Calu3 (cell line): ENCODE results near the gene MYBBP1A. TPM values are rescaled to one million over a fixed set of nuclear protein-coding genes. Genes with fewer than 3 reads are reported as not detected.
"Not testable (repeated sequence)": the region's sequence is repeated elsewhere in the genome, so short reads cannot be mapped to it uniquely, and the experiment has no call there.

Experiments
- BruUV-seq: library from RNA; stranded (reverse); fragments of 400-500 nt; replicated peaks from 2 replicates; lab custom pipeline; 2021; lab: Mats Ljungman, UMichigan
- CTCF ChIA-PET: fragments of 300-600 bp; sonication (Branson Sonifier 250); formaldehyde crosslinking; loops from one replicate; lab custom pipeline; 2022; ENCODE audit warnings: antibody characterized with exemption; lab: Charles Lee
- DNase-seq: peaks from one replicate; pipeline ENCODE4 v3.0.0; 2022
- H3K27ac Mint-ChIP-seq: one replicate; pipeline ENCODE4 v1.8.0; 2022; ENCODE audit warnings: mixed read lengths; ENCODE audit not compliant: unreplicated experiment
- H3K27me3 Mint-ChIP-seq: one replicate; pipeline ENCODE4 v1.8.0; 2022; ENCODE audit warnings: mixed read lengths; ENCODE audit not compliant: unreplicated experiment
- H3K36me3 Mint-ChIP-seq: one replicate; pipeline ENCODE4 v1.8.0; 2022; ENCODE audit warnings: mild to moderate bottlenecking, moderate library complexity, mixed read lengths; ENCODE audit not compliant: insufficient read depth, unreplicated experiment
- H3K4me1 Mint-ChIP-seq: one replicate; pipeline ENCODE4 v1.8.0; 2022; ENCODE audit warnings: mild to moderate bottlenecking, low read depth, mixed read lengths; ENCODE audit not compliant: unreplicated experiment
- H3K4me3 Mint-ChIP-seq: one replicate; pipeline ENCODE4 v1.8.0; 2022; ENCODE audit warnings: mild to moderate bottlenecking, low read depth, moderate library complexity, mixed read lengths; ENCODE audit not compliant: unreplicated experiment
- H3K9me3 Mint-ChIP-seq: one replicate; pipeline ENCODE4 v1.8.0; 2022; ENCODE audit warnings: low read depth, mixed read lengths; ENCODE audit not compliant: unreplicated experiment
- intact Hi-C: fragments of 100-400 bp; cut with micrococcal nuclease; formaldehyde crosslinking; loops from one replicate; pipeline ENCODE4 v1.10.0; 2022; ENCODE audit not compliant: unreplicated experiment
- total RNA-seq: library from RNA; stranded (reverse); gene quantifications from 2 replicates; pipeline ENCODE4 v1.2.3, GENCODE V29; 2022
- TF ChIP-seq, protein P1 (sequence below): fragments of 200-600 bp; IDR thresholded peaks from one replicate; pipeline ENCODE4 v1.8.0; 2022; ENCODE audit warnings: antibody characterized with exemption; ENCODE audit not compliant: unreplicated experiment

The MYBBP1A gene
- total RNA-seq, 1 experiment from 2014 or later, result 64.2 TPM

- BruUV-seq, result no TSS peak
- H3K27ac Mint-ChIP-seq, result no peak overlapping the region
- H3K9me3 Mint-ChIP-seq, result no peaks in the 10 kb centered on the region
Observed at GRCh38 chr17:4590981-4591453, 35.8 kb upstream of the MYBBP1A start.

GRCh38 chr17:4590042-4590441 lies 34.9 kb upstream of the MYBBP1A start:
- BruUV-seq, H3K9me3 Mint-ChIP-seq, CTCF ChIA-PET, H3K4me1 Mint-ChIP-seq, intact Hi-C loops, H3K27ac Mint-ChIP-seq, DNase-seq, H3K36me3 Mint-ChIP-seq, H3K4me3 Mint-ChIP-seq: not testable (repeated sequence)
- H3K27me3 Mint-ChIP-seq, result peaks cover 80% of the 10 kb centered on the region

More at GRCh38 chr17:4590981-4591453, 35.8 kb upstream of the MYBBP1A start:
- TF ChIP-seq, protein P1, sequence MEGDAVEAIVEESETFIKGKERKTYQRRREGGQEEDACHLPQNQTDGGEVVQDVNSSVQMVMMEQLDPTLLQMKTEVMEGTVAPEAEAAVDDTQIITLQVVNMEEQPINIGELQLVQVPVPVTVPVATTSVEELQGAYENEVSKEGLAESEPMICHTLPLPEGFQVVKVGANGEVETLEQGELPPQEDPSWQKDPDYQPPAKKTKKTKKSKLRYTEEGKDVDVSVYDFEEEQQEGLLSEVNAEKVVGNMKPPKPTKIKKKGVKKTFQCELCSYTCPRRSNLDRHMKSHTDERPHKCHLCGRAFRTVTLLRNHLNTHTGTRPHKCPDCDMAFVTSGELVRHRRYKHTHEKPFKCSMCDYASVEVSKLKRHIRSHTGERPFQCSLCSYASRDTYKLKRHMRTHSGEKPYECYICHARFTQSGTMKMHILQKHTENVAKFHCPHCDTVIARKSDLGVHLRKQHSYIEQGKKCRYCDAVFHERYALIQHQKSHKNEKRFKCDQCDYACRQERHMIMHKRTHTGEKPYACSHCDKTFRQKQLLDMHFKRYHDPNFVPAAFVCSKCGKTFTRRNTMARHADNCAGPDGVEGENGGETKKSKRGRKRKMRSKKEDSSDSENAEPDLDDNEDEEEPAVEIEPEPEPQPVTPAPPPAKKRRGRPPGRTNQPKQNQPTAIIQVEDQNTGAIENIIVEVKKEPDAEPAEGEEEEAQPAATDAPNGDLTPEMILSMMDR, result no peak
- intact Hi-C loops, result no loop called here
- Mint-ChIP-seq H3K36me3 (no peaks in the 10 kb centered on the region), H3K4me1 (no peaks in the 10 kb centered on the region), H3K27me3 (peaks cover 70% of the 10 kb centered on the region), H3K4me3 (no peak overlapping the region)
- CTCF ChIA-PET, result no interaction called here
- no peak for DNase-seq

DNA sequence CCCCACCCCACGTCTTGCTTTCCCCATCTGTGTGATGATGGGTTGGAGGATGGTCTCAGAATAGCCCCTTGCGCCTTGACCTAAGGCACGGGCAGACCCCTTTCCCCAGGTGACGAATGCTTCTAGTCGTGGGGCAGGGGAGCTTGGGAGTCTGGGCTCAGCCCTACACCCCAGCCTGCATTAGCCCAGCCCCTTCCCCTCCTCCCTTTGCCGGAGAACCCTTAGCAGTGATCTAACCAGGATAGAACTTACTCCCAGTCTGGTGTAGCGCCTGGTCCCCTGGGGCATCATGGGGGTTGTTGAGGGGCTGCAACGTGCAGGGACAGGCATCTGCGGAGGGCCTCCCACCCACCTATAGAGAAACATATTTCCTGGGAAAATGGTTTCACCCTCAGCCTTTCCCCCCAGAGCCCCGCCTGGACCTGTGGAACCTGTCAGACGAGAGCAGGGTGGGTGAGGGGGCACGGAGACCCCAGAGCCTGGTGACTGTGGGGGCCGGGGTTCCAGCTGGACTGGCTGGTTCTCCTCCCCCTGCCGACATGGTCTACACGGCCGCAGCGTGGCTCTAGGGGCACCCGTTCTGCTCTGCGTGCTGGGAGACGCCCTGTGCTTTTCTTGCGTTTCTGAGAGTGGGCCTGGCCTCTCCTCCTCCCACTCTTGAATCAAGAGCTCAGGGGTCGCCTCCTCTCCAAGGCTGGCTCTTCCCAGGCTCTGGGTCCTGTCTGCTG lies 33.9 kb upstream of the MYBBP1A start:
- H3K36me3 Mint-ChIP-seq, result no peaks in the 10 kb centered on the region
- H3K4me1 Mint-ChIP-seq, result peaks cover 8% of the 10 kb centered on the region
- no peaks in the 10 kb centered on the region for H3K9me3 Mint-ChIP-seq
- DNase-seq, result no peak
- intact Hi-C loops, result no loop called here
- no TSS peak for BruUV-seq
- no peak overlapping the region for H3K27ac Mint-ChIP-seq
- TF ChIP-seq, protein P1, result no peak
- no peak overlapping the region for H3K4me3 Mint-ChIP-seq
- CTCF ChIA-PET, result no interaction called here
- peaks cover 86% of the 10 kb centered on the region for H3K27me3 Mint-ChIP-seq

DNA sequence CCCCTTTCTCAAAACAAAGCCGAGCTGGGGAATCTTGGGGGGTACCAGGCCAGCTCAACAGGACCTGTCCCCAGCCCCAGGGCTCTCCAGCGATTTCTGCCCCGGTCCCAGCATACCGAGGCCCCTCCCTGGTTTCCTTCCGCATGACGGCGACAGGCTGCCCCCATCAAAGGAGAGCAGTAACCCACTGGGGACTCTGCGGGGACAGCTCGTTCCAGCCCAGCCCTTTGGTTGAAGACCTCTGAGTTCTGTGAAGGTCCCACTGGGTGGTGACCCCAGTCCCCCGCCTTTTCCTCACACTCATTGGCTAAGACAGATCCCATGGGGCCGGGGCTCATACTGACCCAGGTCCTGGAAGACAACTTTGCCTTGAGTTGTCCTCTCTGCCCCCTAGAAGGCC lies 33.2 kb upstream of the MYBBP1A start:
- no TSS peak for BruUV-seq
- Mint-ChIP-seq H3K4me3 (no peak overlapping the region), H3K27ac (no peak overlapping the region), H3K9me3 (no peaks in the 10 kb centered on the region), H3K4me1 (peaks cover 8% of the 10 kb centered on the region), H3K36me3 (no peaks in the 10 kb centered on the region), H3K27me3 (peaks cover 93% of the 10 kb centered on the region)
- CTCF ChIA-PET, result no interaction called here
- intact Hi-C loops, result no loop called here
- DNase-seq, result no peak
- TF ChIP-seq, protein P1, result no peak

- no peak for DNase-seq
- CTCF ChIA-PET, result no interaction called here
- H3K27ac Mint-ChIP-seq, result no peak overlapping the region
- no peaks in the 10 kb centered on the region for H3K36me3 Mint-ChIP-seq
- no peaks in the 10 kb centered on the region for H3K9me3 Mint-ChIP-seq
- TF ChIP-seq, protein P1, result no peak
- peaks cover 96% of the 10 kb centered on the region for H3K27me3 Mint-ChIP-seq
- no TSS peak for BruUV-seq
- intact Hi-C loops, result no loop called here
- H3K4me3 Mint-ChIP-seq, result no peak overlapping the region
- peaks cover 8% of the 10 kb centered on the region for H3K4me1 Mint-ChIP-seq
Observed at GRCh38 chr17:4587803-4588202, 32.6 kb upstream of the MYBBP1A start.
